ENCODE data around the gene KLF6. TPM values are rescaled to one million over a fixed set of nuclear protein-coding genes. Genes with fewer than 3 reads are reported as not detected.

The KLF6 gene
- total and polyA plus RNA-seq, 9 of the 15 experiments (the other 6 are each of a cell fraction or from before 2014, with no cell fraction given) = 3.2 to 23.9 (median 8.0) TPM

DNA sequence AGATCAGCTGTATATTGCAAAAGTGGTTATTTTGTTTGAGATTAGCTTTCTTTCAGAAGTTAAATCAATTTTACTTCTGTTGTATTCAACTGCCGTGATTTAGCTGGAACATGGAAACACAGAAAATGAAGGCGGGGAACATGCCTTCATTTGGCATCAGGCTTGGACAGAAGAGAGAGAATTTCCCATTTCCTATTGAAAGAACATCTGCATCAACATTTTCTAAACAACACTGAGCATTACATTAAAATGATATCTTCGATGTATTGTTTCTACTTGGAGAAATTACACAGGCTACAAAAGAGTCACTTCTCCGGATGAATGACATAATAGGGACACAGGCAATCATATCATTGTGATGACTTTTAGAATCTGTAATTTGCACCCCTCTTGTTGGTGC is 46.6 kb upstream of the KLF6 start:
- peaks cover 8 to 26% of the 10 kb centered on the region in 2 experiments; a peak in 4 of 5 replicates for H3K4me1 ChIP-seq (replicated peaks in 1 of 2; ENCODE audit: control insufficient read depth in 2 of 2, insufficient read depth in 2 of 2, low read length in 2 of 2)
- H3K27me3 ChIP-seq (ENCODE audit: control insufficient read depth in 2 of 2, insufficient read depth in 2 of 2, low read length in 2 of 2) = no peaks in the 10 kb centered on the region
- ATAC-seq (no peak), FAIRE-seq (no peak), DNase-seq (ENCODE audit: extremely low read depth in 1 of 4, low spot score in 3 of 4) (no peak)
- no peak overlapping the region for H3K4me2 ChIP-seq (ENCODE audit: insufficient read depth, low read length)
- no peaks in the 10 kb centered on the region for H3K9me1 ChIP-seq (ENCODE audit: control insufficient read depth, insufficient read depth, low read length)
- H3K79me2 ChIP-seq (ENCODE audit: control insufficient read depth, insufficient read depth, low read length) = no peaks in the 10 kb centered on the region
- H3K27ac ChIP-seq (ENCODE audit: extremely low read depth, low read depth, low read length) = no peak overlapping the region
- no peaks in the 10 kb centered on the region for H3K9me3 ChIP-seq (replicated peaks; ENCODE audit: control insufficient read depth, insufficient read depth, low read depth, low read length)
- in situ Hi-C loops (cut with MboI) = no loop called here
- H3K9ac ChIP-seq (ENCODE audit: insufficient read depth in 1 of 2, low read depth in 2 of 2, low read length in 2 of 2) = no peak overlapping the region
- 46% methylated on average over 4 of the region's 4 CpGs for WGBS (ENCODE audit: insufficient coverage, low coverage, missing lambda C conversion rate)
- H2AFZ ChIP-seq (ENCODE audit: low read depth, low read length) = no peak overlapping the region
- no peak overlapping the region for H3K4me3 ChIP-seq
- no peaks in the 10 kb centered on the region for H4K20me1 ChIP-seq (replicated peaks; ENCODE audit: control insufficient read depth, insufficient read depth, low read length)
- intact Hi-C loops (cut with micrococcal nuclease) = no loop called here
- BruUV-seq (replicated peaks) = no TSS peak
- ChIA-PET POLR2A (interaction anchor here (1.2 kb wide), 1 partner anchor 46 kb away, joined by 12 read pairs; the partner anchor contains the start of gene KLF6), CTCF (ENCODE audit: low intra/inter-chr PET ratio) (no interaction called here)
- H3K36me3 ChIP-seq (ENCODE audit: control insufficient read depth, insufficient read depth, low read length) = no peaks in the 10 kb centered on the region
- TF ChIP-seq XRCC5 (IDR thresholded peaks at IDR 0.05; ENCODE audit: low read depth, low read length) (no peak), ZNF146 (CRISPR knock-in tag; IDR thresholded peaks at IDR 0.05; ENCODE audit: unreplicated experiment) (no peak), RBM34 (IDR thresholded peaks at IDR 0.05; ENCODE audit: borderline replicate concordance, insufficient read depth, low read length) (no peak), BDP1 (IDR thresholded peaks at IDR 0.05; ENCODE audit: insufficient read depth, insufficient read length) (no peak), ZBTB40 (IDR thresholded peaks at IDR 0.05) (no peak), ZBTB40 (CRISPR knock-in tag; IDR thresholded peaks at IDR 0.05) (no peak)
- TF ChIP-seq, protein P1, sequence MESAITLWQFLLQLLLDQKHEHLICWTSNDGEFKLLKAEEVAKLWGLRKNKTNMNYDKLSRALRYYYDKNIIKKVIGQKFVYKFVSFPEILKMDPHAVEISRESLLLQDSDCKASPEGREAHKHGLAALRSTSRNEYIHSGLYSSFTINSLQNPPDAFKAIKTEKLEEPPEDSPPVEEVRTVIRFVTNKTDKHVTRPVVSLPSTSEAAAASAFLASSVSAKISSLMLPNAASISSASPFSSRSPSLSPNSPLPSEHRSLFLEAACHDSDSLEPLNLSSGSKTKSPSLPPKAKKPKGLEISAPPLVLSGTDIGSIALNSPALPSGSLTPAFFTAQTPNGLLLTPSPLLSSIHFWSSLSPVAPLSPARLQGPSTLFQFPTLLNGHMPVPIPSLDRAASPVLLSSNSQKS (CRISPR knock-in tag; IDR thresholded peaks at IDR 0.05) = no peak

Measured in K562 (cell line).